ENCODE measurements around the gene TGFBR3.

The TGFBR3 gene

DNA sequence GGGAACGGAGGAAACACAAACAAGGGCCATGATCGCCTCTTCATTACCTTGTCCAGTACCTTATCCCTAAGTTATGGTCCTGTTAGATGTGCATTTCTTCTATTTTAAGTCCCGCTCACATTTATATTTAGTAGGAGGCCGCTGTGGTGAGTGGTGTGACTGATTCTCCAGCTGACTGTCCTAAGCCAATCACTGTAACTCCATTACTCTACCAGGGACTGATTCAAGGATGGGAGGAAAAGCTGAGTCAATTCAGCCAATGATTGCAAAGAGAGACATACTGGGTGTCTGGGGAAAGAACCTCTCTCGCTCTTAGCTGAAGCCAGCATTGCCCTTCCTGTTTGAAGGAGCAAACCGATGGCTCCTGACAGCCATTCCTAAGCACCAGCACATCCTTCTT is 59.7 kb downstream of the TGFBR3 start:
- no peaks in the 10 kb centered on the region for H3K27me3 Mint-ChIP-seq
- H3K4me1 Mint-ChIP-seq (ENCODE audit: low read depth in 2 of 2): peaks cover 54 to 84% of the 10 kb centered on the region in 2 donors
- no peak for DNase-seq
- no peaks in the 10 kb centered on the region for H3K9me3 Mint-ChIP-seq
- H3K36me3 Mint-ChIP-seq (ENCODE audit: insufficient read depth): peaks cover 6% of the 10 kb centered on the region
- peak overlapping the region; percentile 62 to 82 for H3K27ac Mint-ChIP-seq
- no peak for ATAC-seq (replicated peaks)
- H3K4me3 Mint-ChIP-seq: no peak overlapping the region

- DNase-seq (no peak), ATAC-seq (replicated peaks) (no peak)
- H3K4me1 Mint-ChIP-seq (ENCODE audit: low read depth in 2 of 2): peaks cover 42 to 70% of the 10 kb centered on the region in 2 donors
- peaks cover 8% of the 10 kb centered on the region for H3K36me3 Mint-ChIP-seq (ENCODE audit: insufficient read depth)
- H3K9me3 Mint-ChIP-seq: no peaks in the 10 kb centered on the region
- H3K4me3 Mint-ChIP-seq: peak overlapping the region in 1 of 2 donors; percentile 2
- H3K27ac Mint-ChIP-seq: peak overlapping the region; percentile 55 to 69
- no peaks in the 10 kb centered on the region for H3K27me3 Mint-ChIP-seq
These were observed 64.7 kb downstream of the TGFBR3 start for GRCh38 chr1:91821126-91821868.

- Mint-ChIP-seq H3K27me3 (no peaks in the 10 kb centered on the region), H3K4me3 (peak overlapping the region in 1 of 2 donors; percentile 33), H3K27ac (peak overlapping the region; percentile 26 to 29), H3K4me1 (ENCODE audit: low read depth in 2 of 2) (peaks cover 47 to 75% of the 10 kb centered on the region in 2 donors), H3K36me3 (ENCODE audit: insufficient read depth) (peaks cover 8% of the 10 kb centered on the region), H3K9me3 (no peaks in the 10 kb centered on the region)
- ATAC-seq (replicated peaks) (no peak), DNase-seq (no peak)
These were observed 66.7 kb downstream of the TGFBR3 start for GRCh38 chr1:91819038-91819788.

- ATAC-seq (replicated peaks): no peak
- DNase-seq: no peak
- H3K4me1 Mint-ChIP-seq (ENCODE audit: low read depth in 2 of 2): peaks cover 46 to 71% of the 10 kb centered on the region in 2 donors
- no peaks in the 10 kb centered on the region for H3K27me3 Mint-ChIP-seq
- H3K9me3 Mint-ChIP-seq: no peaks in the 10 kb centered on the region
- H3K36me3 Mint-ChIP-seq (ENCODE audit: insufficient read depth): peaks cover 8% of the 10 kb centered on the region
- H3K27ac Mint-ChIP-seq: peak overlapping the region; percentile 26 to 29
- H3K4me3 Mint-ChIP-seq: peak overlapping the region in 1 of 2 donors; percentile 33
These were observed 67.3 kb downstream of the TGFBR3 start for GRCh38 chr1:91818713-91818975.

- no peaks in the 10 kb centered on the region for H3K27me3 Mint-ChIP-seq
- H3K4me1 Mint-ChIP-seq (ENCODE audit: low read depth in 2 of 2): peaks cover 47 to 68% of the 10 kb centered on the region in 2 donors
- H3K36me3 Mint-ChIP-seq (ENCODE audit: insufficient read depth): peaks cover 8% of the 10 kb centered on the region
- H3K27ac Mint-ChIP-seq: peak overlapping the region; percentile 6 to 48
- H3K9me3 Mint-ChIP-seq: no peaks in the 10 kb centered on the region
- no peak for DNase-seq
- H3K4me3 Mint-ChIP-seq: no peak overlapping the region
- no peak for ATAC-seq (replicated peaks)
These were observed 68.6 kb downstream of the TGFBR3 start for GRCh38 chr1:91817211-91817905.

GRCh38 chr1:91816031-91816430 is 69.9 kb downstream of the TGFBR3 start:
- H3K27me3 Mint-ChIP-seq: no peaks in the 10 kb centered on the region
- H3K4me1 Mint-ChIP-seq (ENCODE audit: low read depth in 2 of 2): peaks cover 43 to 64% of the 10 kb centered on the region in 2 donors

GRCh38 chr1:91814448-91814847 is 71.5 kb downstream of the TGFBR3 start:
- H3K9me3 Mint-ChIP-seq: no peaks in the 10 kb centered on the region

More at GRCh38 chr1:91816031-91816430, 69.9 kb downstream of the TGFBR3 start:
- DNase-seq: no peak
- Mint-ChIP-seq H3K27ac (peak overlapping the region; percentile 52 to 90), H3K9me3 (no peaks in the 10 kb centered on the region), H3K4me3 (no peak overlapping the region), H3K36me3 (ENCODE audit: insufficient read depth) (peaks cover 8% of the 10 kb centered on the region)
- no peak for ATAC-seq (replicated peaks)

DNA sequence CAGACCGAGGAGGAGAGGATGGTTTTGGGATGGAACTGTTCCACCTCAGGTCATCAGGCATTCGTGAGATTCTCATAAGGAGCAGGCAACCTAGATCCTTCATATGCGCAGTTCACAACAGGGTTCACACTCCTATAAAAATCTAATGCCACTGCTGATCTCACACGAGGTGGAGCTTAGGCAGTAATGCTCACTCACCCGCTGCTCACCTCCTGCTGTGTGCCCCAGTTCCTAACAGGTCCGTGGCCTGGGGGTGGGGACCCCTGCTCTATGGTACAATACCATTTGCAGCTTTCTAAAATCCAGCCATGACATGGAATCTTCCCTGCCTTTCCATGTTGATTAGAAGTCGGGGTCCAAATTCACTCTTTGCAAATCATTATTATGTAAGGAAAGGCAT is 72.1 kb downstream of the TGFBR3 start:
- Mint-ChIP-seq H3K36me3 (ENCODE audit: insufficient read depth) (peaks cover 5% of the 10 kb centered on the region), H3K4me1 (ENCODE audit: low read depth in 2 of 2) (peaks cover 49 to 75% of the 10 kb centered on the region in 2 donors), H3K4me3 (no peak overlapping the region), H3K27ac (peak overlapping the region; percentile 21 to 90), H3K9me3 (no peaks in the 10 kb centered on the region), H3K27me3 (no peaks in the 10 kb centered on the region)
- ATAC-seq (replicated peaks): no peak
- no peak for DNase-seq

More at GRCh38 chr1:91814448-91814847, 71.5 kb downstream of the TGFBR3 start:
- Mint-ChIP-seq H3K27ac (peak overlapping the region; percentile 4 to 90), H3K4me3 (peak overlapping the region in 1 of 2 donors; percentile 28), H3K27me3 (no peaks in the 10 kb centered on the region), H3K36me3 (ENCODE audit: insufficient read depth) (peaks cover 6% of the 10 kb centered on the region), H3K4me1 (ENCODE audit: low read depth in 2 of 2) (peaks cover 46 to 72% of the 10 kb centered on the region in 2 donors)
- DNase-seq (no peak), ATAC-seq (replicated peaks) (no peak)

- Mint-ChIP-seq H3K27ac (peak overlapping the region; percentile 36 to 69), H3K36me3 (ENCODE audit: insufficient read depth) (no peaks in the 10 kb centered on the region), H3K4me1 (ENCODE audit: low read depth in 2 of 2) (peaks cover 35 to 60% of the 10 kb centered on the region in 2 donors), H3K9me3 (no peaks in the 10 kb centered on the region), H3K4me3 (no peak overlapping the region), H3K27me3 (no peaks in the 10 kb centered on the region)
- no peak for ATAC-seq (replicated peaks)
- no peak for DNase-seq
These were observed 74.5 kb downstream of the TGFBR3 start for GRCh38 chr1:91811363-91812025.

GRCh38 chr1:91809317-91809716 is 76.6 kb downstream of the TGFBR3 start:
- peak overlapping the region; percentile 19 to 69 for H3K27ac Mint-ChIP-seq
- peaks cover 41 to 61% of the 10 kb centered on the region in 2 donors for H3K4me1 Mint-ChIP-seq (ENCODE audit: low read depth in 2 of 2)
- H3K36me3 Mint-ChIP-seq (ENCODE audit: insufficient read depth): peaks cover 11% of the 10 kb centered on the region
- peak overlapping the region; percentile 3 to 38 for H3K4me3 Mint-ChIP-seq
- no peak for DNase-seq
- H3K9me3 Mint-ChIP-seq: no peaks in the 10 kb centered on the region
- no peaks in the 10 kb centered on the region for H3K27me3 Mint-ChIP-seq
- no peak for ATAC-seq (replicated peaks)

GRCh38 chr1:91807921-91808620 is 77.9 kb downstream of the TGFBR3 start:
- Mint-ChIP-seq H3K9me3 (no peaks in the 10 kb centered on the region), H3K4me3 (no peak overlapping the region), H3K27me3 (no peaks in the 10 kb centered on the region), H3K36me3 (ENCODE audit: insufficient read depth) (peaks cover 20% of the 10 kb centered on the region), H3K4me1 (ENCODE audit: low read depth in 2 of 2) (peaks cover 46 to 64% of the 10 kb centered on the region in 2 donors), H3K27ac (peak overlapping the region; percentile 19 to 20)
- ATAC-seq (replicated peaks) (no peak), DNase-seq (no peak)

DNA sequence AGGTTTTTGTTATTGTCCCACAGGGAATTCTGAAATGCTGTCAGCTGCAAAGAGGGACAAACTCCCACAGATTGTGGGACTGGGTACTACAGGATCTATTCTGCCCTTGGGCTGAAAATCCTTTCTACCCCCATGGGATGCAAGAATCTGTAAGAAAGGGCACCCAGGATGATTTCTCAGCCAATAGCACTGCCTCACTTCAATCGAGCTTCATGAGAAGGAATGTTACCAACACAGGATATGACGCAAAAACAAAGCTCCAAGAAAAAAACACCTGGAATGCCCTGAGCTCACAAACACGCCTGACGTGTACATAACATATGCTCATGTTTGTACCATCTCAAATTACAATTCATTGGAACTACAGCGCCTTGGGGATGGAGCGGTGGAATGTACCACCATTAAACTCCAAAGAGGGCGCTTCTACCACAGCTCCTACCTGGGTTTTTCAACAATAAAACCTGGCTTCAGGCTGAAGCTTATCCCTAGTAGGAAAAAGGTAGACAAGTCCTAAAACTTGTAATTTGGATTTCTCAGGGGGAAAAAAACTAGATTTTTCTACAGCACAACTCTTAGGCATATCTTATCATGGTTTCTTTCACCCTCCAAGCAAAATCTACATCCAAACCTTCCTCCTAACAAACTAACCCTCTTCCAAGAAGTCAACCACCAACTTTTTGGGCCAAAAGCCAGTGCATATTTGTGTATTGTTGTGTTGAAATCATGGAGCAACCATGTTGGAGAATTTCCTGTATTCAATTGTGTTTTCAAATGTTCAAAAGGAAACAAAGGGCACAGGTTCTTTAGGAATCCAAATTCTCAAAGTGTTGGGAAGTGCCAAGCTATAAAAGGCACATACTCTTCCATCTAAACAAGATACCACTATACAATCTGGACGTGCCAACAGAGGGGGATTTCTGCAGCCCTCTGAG is 78.9 kb downstream of the TGFBR3 start:
- no peak for DNase-seq
- peak overlapping the region; percentile 20 to 98 for H3K27ac Mint-ChIP-seq
- H3K36me3 Mint-ChIP-seq (ENCODE audit: insufficient read depth): peaks cover 22% of the 10 kb centered on the region
- no peak for ATAC-seq (replicated peaks)
- no peaks in the 10 kb centered on the region for H3K9me3 Mint-ChIP-seq
- no peak overlapping the region for H3K4me3 Mint-ChIP-seq
- no peaks in the 10 kb centered on the region for H3K27me3 Mint-ChIP-seq
- H3K4me1 Mint-ChIP-seq (ENCODE audit: low read depth in 2 of 2): peaks cover 52 to 63% of the 10 kb centered on the region in 2 donors

All from effector memory CD8-positive, alpha-beta T cell (primary cell).